HG03175 (cell line): ENCODE measurements around the gene GJD3.
"Not testable (repeated sequence)": the region's sequence is repeated elsewhere in the genome, so short reads cannot be mapped to it uniquely, and the experiment has no call there.

Source experiments
- ATAC-seq: cut with Tn5 transposase; IDR thresholded peaks from one replicate; pipeline ENCODE4 v1.9.1; 2021; ENCODE audit warnings: mild to moderate bottlenecking, moderate library complexity; ENCODE audit not compliant: unreplicated experiment

Gene GJD3, protein sequence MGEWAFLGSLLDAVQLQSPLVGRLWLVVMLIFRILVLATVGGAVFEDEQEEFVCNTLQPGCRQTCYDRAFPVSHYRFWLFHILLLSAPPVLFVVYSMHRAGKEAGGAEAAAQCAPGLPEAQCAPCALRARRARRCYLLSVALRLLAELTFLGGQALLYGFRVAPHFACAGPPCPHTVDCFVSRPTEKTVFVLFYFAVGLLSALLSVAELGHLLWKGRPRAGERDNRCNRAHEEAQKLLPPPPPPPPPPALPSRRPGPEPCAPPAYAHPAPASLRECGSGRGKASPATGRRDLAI

GRCh38 chr17:40364121-40364861, at the start of gene GJD3:
Gene GJD3, minus strand, starts transcription at chr17:40364737. Its CDS starts 922 bp downstream, at chr17:40363815.
- ATAC-seq, result no peak

DNA sequence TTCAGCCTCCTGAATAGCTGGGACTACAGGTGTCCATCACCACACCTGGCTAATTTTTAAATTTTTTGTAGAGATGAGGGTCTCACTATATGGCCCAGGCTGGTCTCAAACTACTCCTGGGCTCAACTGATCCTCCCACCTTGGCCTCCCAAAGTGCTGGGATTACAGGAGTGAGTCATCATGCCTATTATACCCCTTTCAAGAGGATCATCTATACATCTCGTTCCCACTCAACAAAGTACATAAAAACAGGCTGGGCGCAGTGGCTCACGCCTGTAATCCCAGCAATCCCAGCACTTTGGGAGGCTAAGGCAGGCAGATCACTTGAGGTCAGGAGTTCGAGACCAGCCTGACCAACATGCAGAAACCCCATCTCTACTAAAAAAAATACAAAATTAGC, 49.8 kb upstream of the GJD3 start:
- not testable (repeated sequence) for ATAC-seq

DNA sequence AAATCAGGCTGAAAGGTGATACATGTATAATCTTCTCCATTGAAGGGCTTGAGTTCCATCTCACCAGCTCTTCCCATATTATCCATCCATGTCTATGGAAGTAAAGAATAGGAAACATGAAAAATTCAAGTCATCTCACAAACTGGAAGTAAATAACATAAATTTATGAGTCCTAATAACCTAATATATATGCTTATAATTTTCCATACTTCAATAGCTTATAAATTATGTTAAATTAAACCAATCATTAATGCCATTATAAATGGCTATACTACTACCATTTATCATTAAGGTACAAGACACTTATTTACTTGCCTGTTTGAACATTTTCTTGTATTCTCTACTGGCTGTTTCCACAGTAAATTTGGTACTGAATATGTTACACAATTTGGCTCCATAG, 48.3 kb upstream of the GJD3 start:
- ATAC-seq, result no peak

GRCh38 chr17:40411821-40412220, 47.3 kb upstream of the GJD3 start:
- no peak for ATAC-seq

GRCh38 chr17:40410082-40410481, 45.5 kb upstream of the GJD3 start:
- no peak for ATAC-seq

GRCh38 chr17:40409540-40409939, 45.0 kb upstream of the GJD3 start:
- ATAC-seq, result not testable (repeated sequence)

GRCh38 chr17:40407460-40407859, 42.9 kb upstream of the GJD3 start:
- no peak for ATAC-seq

GRCh38 chr17:40404003-40404402, 39.5 kb upstream of the GJD3 start:
- ATAC-seq, result no peak

- ATAC-seq, result no peak
Measured at GRCh38 chr17:40402668-40403067, 38.1 kb upstream of the GJD3 start.

DNA sequence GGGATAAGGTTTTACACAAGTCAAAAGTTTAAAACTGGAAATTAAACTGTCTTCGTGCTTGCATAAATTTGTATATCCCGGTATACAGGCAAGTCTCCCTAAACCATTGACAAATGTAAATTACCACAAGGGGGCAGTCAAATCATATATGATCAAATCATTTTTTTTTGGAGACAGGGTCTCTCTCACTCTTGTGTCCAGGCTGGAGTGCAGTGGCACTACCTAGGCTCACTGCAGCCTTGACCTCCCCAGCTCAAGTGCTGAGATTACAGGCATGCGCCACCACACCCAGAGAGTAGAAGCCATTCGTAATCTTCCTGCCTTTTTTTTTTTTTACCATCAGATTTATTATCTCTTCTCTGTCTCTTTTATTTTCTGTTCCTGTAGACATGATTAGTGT, 34.6 kb upstream of the GJD3 start:
- ATAC-seq, result no peak

- ATAC-seq, result not testable (repeated sequence)
Measured at GRCh38 chr17:40386555-40386954, 22.0 kb upstream of the GJD3 start.

GRCh38 chr17:40382251-40382650, 17.7 kb upstream of the GJD3 start:
- no peak for ATAC-seq

DNA sequence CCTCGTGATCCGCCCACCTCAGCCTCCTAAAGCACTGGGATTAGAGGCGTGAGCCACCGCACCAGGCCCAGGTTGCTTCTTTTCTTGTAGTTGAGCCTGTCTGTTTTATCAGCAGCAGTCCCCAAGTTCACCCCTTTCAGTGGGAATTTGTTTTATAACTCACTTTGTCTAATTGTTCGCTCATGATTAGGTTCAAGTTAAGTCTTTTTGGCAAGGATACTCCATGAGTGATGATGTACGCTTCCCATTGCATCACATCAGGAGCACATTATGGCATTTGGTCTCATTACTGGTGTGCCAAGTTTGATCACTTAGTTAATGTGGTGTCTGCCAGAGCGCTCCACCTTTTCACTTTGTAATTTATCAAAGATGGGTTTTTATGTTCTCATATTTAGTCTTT, 14.4 kb upstream of the GJD3 start:
- no peak for ATAC-seq

DNA sequence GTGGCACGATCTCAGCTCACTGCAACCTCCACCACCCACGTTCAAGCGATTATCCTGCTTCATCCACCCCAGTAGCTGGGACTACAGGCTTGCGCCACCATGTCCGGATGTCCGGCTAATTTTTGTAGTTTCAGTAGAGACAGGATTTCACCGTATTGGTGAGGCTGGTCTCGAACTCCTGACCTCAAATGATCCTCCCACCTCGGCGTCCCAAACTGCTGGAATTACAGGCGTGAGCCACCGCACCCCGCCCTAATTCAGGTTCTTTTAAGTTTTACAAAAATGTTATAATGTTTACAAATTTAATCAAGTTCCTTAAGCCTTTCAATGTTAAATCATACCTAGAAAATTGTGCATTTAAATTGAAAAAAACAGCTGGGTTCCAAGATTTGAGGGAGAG, 13.3 kb upstream of the GJD3 start:
- ATAC-seq, result no peak

GRCh38 chr17:40376541-40376940, 12.0 kb upstream of the GJD3 start:
- not testable (repeated sequence) for ATAC-seq

- ATAC-seq, result not testable (repeated sequence)
Measured at GRCh38 chr17:40375786-40376185, 11.2 kb upstream of the GJD3 start.

DNA sequence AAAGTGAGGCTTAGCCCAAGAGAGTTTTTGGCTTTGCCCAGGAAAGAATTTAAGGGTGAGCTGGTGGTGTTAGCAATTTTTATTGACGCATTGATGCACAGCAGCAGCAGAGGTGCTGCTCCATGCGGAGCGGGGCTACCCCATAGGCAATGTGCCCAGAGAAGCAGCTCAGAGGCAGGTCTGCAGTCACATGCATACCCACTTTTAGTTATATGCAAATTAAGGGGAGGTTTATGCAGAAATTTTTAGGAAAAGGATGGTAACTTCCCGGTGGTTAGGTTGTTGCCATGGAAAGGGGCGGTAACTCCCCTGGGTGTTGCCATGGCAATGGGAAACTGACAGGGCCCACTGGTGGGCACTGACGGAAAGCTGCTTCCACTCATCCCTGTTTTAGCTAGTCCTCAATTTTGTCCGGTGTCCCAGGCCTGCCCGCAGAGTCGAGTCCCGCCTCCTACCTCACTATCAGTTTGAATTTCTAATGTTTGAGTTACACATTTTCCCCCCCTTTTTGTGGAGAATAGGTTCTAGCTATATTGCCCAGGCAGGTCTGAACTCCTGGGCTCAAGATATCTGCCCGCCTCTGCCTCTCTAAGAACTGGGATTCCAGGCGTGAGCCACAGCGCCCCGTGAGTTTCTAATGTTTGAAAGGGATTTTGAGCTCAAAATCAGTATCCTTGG, 10.4 kb upstream of the GJD3 start:
- ATAC-seq, result no peak

DNA sequence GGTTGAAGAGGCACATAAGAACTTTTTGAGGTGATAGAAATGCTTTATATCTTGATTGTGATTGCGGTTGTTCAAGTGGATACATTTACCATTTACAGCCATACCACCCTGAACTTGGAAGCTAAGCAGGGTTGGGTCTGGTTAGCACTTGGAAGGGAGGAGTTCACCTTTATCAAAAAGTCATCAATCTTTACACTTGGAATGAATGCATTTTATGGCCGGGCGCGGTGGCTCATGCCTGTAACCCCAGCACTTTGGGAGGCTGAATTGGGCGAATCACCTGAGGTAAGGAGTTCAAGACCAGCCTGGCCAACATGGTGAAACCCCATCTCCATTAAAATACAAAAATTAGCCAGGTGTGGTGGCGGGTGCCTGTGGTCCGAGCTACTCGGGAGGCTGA, 9.5 kb upstream of the GJD3 start:
- no peak for ATAC-seq

GRCh38 chr17:40373324-40373723, 8.8 kb upstream of the GJD3 start:
- ATAC-seq, result no peak

DNA sequence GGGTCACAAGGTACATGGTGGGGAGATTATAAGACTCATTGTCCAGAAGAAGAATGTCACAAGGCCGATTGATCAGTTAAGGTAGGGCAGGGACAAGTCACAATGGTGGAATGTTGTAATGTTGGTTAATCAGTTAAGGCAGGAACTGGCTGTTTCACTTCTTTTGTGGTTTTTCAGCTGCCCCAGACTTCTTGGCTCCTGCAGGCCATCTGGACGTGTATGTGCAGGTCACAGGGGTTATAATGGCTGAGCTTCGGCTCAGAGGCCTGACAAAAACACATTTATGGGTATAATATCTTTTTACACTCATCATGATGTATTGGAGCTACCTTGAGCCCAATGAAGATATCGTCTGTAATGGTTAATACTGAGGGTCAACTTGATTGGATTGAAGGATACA, 8.1 kb upstream of the GJD3 start:
- not testable (repeated sequence) for ATAC-seq

DNA sequence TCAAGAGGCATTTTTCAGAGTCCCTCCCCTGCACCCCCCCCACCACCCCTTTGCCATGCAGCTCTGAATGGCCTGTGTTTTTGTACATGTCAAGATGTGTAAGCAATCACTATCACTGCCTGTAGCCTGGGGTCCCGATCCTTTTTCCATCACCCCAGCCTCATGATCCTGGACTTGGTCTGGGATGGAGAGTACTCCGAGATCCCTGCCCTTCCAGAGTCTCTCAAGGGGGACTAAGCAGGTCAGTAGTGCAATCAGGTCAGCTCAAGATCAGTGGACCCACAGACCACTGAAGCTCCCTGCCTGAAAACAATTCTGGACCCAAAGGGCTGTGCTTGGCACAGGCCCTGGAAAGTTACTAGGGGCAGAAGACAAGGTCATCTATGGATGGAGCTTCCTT, 7.5 kb upstream of the GJD3 start:
- ATAC-seq, result no peak
